SK-N-SH (cell line): Measurements from ENCODE around the gene SELE. TPM values are rescaled to one million over a fixed set of nuclear protein-coding genes. Genes with fewer than 3 reads are reported as not detected.
"Not testable (repeated sequence)": the region's sequence is repeated elsewhere in the genome, so short reads cannot be mapped to it uniquely, and the experiment has no call there.

Experiments used
- CTCF ChIA-PET: fragments of 300-600, 350-600 bp; formaldehyde crosslinking; extraction: SDS; loops from one replicate; lab custom pipeline; 2021; lab: Yijun Ruan, JAX
- POLR2A ChIA-PET: fragments of 350-600 bp; sonication (Branson Sonifier 250); formaldehyde crosslinking; extraction: SDS; loops from one replicate; lab custom pipeline; 2020; ENCODE audit warnings: antibody characterized with exemption, inconsistent platforms; lab: Yijun Ruan, JAX
- DNase-seq: peaks from one replicate; pipeline ENCODE4 v3.0.0; 2012
- H2AFZ ChIP-seq: fragments of 200-600 bp; sonication (generic); 2 replicates; pipeline ENCODE4 v1.8.1; 2016; ENCODE audit warnings: antibody characterized with exemption, mild to moderate bottlenecking, low read depth
- H3F3A ChIP-seq: fragments of 200-600 bp; sonication (generic); replicated peaks from 2 replicates; pipeline ENCODE3; 2016; ENCODE audit warnings: antibody characterized with exemption, mild to moderate bottlenecking; ENCODE audit not compliant: insufficient read depth
- H3K27ac ChIP-seq, 2 experiments: fragments of 200-500 bp in 1 of 2; fragments of 200-600 bp in 1 of 2; sonication (Bioruptor generic) in 1 of 2; sonication (generic), shearing (Covaris generic) in 1 of 2; 2 replicates each; pipeline versions ENCODE4 v1.5.1 to v1.6.1; 2014 to 2016; ENCODE audit warnings: low read depth in 2 of 2, inconsistent platforms in 1 of 2, low read length in 1 of 2, mild to moderate bottlenecking in 1 of 2, mixed read lengths in 1 of 2
- H3K27me3 ChIP-seq: fragments of 200-600 bp; sonication (generic), shearing (Covaris generic); 2 replicates; pipeline ENCODE4 v1.6.1; 2016; ENCODE audit warnings: mixed run types; ENCODE audit not compliant: insufficient read depth
- H3K36me3 ChIP-seq, 2 experiments: fragments of 200-500 bp in 1 of 2; fragments of 200-600 bp in 1 of 2; sonication (Bioruptor generic) in 1 of 2; sonication (generic) in 1 of 2; replicated peaks in 1 of 2; 2 replicates each; pipeline versions ENCODE3 to v1.5.1; 2014 to 2016; ENCODE audit warnings: low read length in 1 of 2, mild to moderate bottlenecking in 1 of 2; ENCODE audit not compliant: insufficient read depth in 2 of 2, control insufficient read depth in 1 of 2
- H3K4me1 ChIP-seq, 2 experiments: fragments of 200-500 bp in 1 of 2; fragments of 200-600 bp in 1 of 2; sonication (Bioruptor generic) in 1 of 2; sonication (generic), shearing (Covaris generic) in 1 of 2; 2 replicates each; pipeline versions ENCODE4 v1.5.1 to v1.6.1; 2014 to 2016; ENCODE audit warnings: low read depth in 1 of 2, low read length in 1 of 2, mixed run types in 1 of 2; ENCODE audit not compliant: insufficient read depth in 2 of 2, control insufficient read depth in 1 of 2
- H3K4me2 ChIP-seq: fragments of 200-600 bp; sonication (generic), shearing (Covaris generic); 2 replicates; pipeline ENCODE4 v1.6.1; 2017; ENCODE audit warnings: mixed run types
- H3K4me3 ChIP-seq, 2 experiments: fragments of 200-500 bp in 1 of 2; fragments of 200-600 bp in 1 of 2; sonication (Bioruptor generic) in 1 of 2; sonication (generic), shearing (Covaris generic) in 1 of 2; 2 replicates each; pipeline versions ENCODE4 v1.5.1 to v1.8.1; 2014 to 2016; ENCODE audit warnings: low read depth in 2 of 2, inconsistent platforms in 1 of 2, low read length in 1 of 2, mild to moderate bottlenecking in 1 of 2, mixed read lengths in 1 of 2, moderate library complexity in 1 of 2
- H3K79me2 ChIP-seq: fragments of 200-600 bp; sonication (generic); 2 replicates; pipeline ENCODE4 v1.8.1; 2017; ENCODE audit warnings: mild to moderate bottlenecking; ENCODE audit not compliant: insufficient read depth
- H3K9ac ChIP-seq: fragments of 200-600 bp; sonication (generic); 2 replicates; pipeline ENCODE4 v1.6.1; 2017; ENCODE audit warnings: mixed run types
- H3K9me2 ChIP-seq: fragments of 200-600 bp; sonication (generic); 2 replicates; pipeline ENCODE4 v1.6.1; 2017; ENCODE audit warnings: mixed run types
- H3K9me3 ChIP-seq: fragments of 200-600 bp; sonication (generic); 2 replicates; pipeline ENCODE4 v1.6.1; 2017; ENCODE audit warnings: mixed run types, mild to moderate bottlenecking, moderate library complexity
- H4K20me1 ChIP-seq: fragments of 200-600 bp; sonication (generic); 2 replicates; pipeline ENCODE4 v1.6.1; 2017; ENCODE audit warnings: mild to moderate bottlenecking, mixed run types; ENCODE audit not compliant: insufficient read depth
- CTCF ChIP-seq: fragments of 200-600 bp; sonication (generic); IDR thresholded peaks from 2 replicates; pipeline ENCODE4 v1.6.1; 2017; ENCODE audit warnings: antibody characterized with exemption, mild to moderate bottlenecking, moderate library complexity
- EP300 ChIP-seq, 2 experiments: IDR thresholded peaks; 2 replicates each; pipeline versions ENCODE4 v1.4.0 to v1.6.1; 2012; ENCODE audit warnings: borderline replicate concordance in 1 of 2, low read depth in 1 of 2, low read length in 1 of 2
- JUND ChIP-seq: IDR thresholded peaks from 2 replicates; pipeline ENCODE4 v1.4.0; 2012
- MAX ChIP-seq: IDR thresholded peaks from 2 replicates; pipeline ENCODE4 v1.4.0; 2012; ENCODE audit warnings: low read depth
- PBX3 ChIP-seq: IDR thresholded peaks from 2 replicates; pipeline ENCODE4; 2012
- RCOR1 ChIP-seq: fragments of 150-350 bp; IDR thresholded peaks from 2 replicates; pipeline ENCODE4 v1.6.1; 2017; ENCODE audit warnings: antibody characterized with exemption, low read length
- SMC3 ChIP-seq: IDR thresholded peaks from 2 replicates; pipeline ENCODE4 v1.6.1; 2012; ENCODE audit warnings: low read depth, low read length, improper control_type of control experiment
- TCF12 ChIP-seq: IDR thresholded peaks from 2 replicates; pipeline ENCODE4 v1.4.0; 2012
- YY1 ChIP-seq: IDR thresholded peaks from 2 replicates; pipeline ENCODE4 v1.4.0; 2012; ENCODE audit warnings: low read depth, mild to moderate bottlenecking
- WGBS: methylation state at CpG from one replicate; pipeline ENCODE4 v1.1.6; 2017; ENCODE audit warnings: low lambda C conversion rate; 5-methylcytosine and 5-hydroxymethylcytosine counted together
- polyA plus RNA-seq, 3 experiments: library from polyadenylated mRNA; depleted of rRNA; stranded (reverse); fragments of >200 nt; gene quantifications; 2 replicates each; pipeline ENCODE4 v1.2.3, GENCODE V29; 2012

SELE gene
- polyA plus RNA-seq, 1 of the 3 experiments (the other 2 are of a cell fraction) = 0.02 TPM

GRCh38 chr1:169722779-169723178, 11.1 kb downstream of the SELE start:
- Histone ChIP-seq H3K9me2 (no peaks in the 10 kb centered on the region), H3K4me3 (no peak overlapping the region), H3K9ac (no peak overlapping the region), H2AFZ (no peak overlapping the region), H3K27me3 (no peaks in the 10 kb centered on the region), H3K79me2 (no peaks in the 10 kb centered on the region), H3K9me3 (no peaks in the 10 kb centered on the region), H3K4me2 (peak overlapping the region; percentile 34; the same call in 1 of the 2 replicates), H3F3A (no peaks in the 10 kb centered on the region), H3K4me1 (no peaks in the 10 kb centered on the region; a peak in 2 of 4 replicates), H4K20me1 (no peaks in the 10 kb centered on the region), H3K36me3 (no peaks in the 10 kb centered on the region), H3K27ac (peak overlapping the region in 1 of 2 experiments; percentile 18; a peak in 1 of 4 replicates)
- POLR2A ChIA-PET = no interaction called here
- no peak for DNase-seq
- TF ChIP-seq CTCF (no peak), YY1 (no peak)
- CTCF ChIA-PET = interaction anchor here (2.4 kb wide), 1 partner anchor 11 kb away, joined by 7 read pairs; no protein-coding TSS in a partner anchor

GRCh38 chr1:169715100-169715499, 18.8 kb downstream of the SELE start:
- DNase-seq, H3K27me3 ChIP-seq, H3K79me2 ChIP-seq, POLR2A ChIA-PET, H3K36me3 ChIP-seq, CTCF ChIA-PET, H3K4me3 ChIP-seq, H3K27ac ChIP-seq, H3K9ac ChIP-seq, H3K4me2 ChIP-seq, H3F3A ChIP-seq, H3K9me2 ChIP-seq, H3K4me1 ChIP-seq, H3K9me3 ChIP-seq, H4K20me1 ChIP-seq, H2AFZ ChIP-seq: not testable (repeated sequence)
- 50% methylated on average over 2 of the region's 2 CpGs for WGBS

DNA sequence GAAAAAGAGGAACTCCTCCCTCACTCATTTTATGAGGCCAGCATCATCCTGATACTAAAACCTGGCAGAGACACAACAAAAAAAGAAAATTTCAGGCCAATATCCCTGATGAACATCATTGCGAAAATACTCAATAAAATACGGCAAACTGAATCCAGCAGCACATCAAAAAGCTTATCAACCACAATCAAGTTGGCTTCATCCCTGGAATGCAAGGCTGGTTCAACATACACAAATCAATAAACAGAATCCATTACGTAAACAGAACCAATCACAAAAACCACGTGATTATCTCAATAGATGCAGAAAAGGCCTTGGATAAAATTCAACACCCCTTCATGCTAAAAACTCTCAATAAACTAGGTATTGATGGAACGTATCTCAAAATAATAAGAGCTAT, 20.8 kb downstream of the SELE start:
- H3K4me2 ChIP-seq, POLR2A ChIA-PET, H2AFZ ChIP-seq, H4K20me1 ChIP-seq, H3K4me3 ChIP-seq, DNase-seq, H3K27me3 ChIP-seq, H3K9ac ChIP-seq, H3K9me2 ChIP-seq, H3F3A ChIP-seq, H3K9me3 ChIP-seq, H3K4me1 ChIP-seq, H3K27ac ChIP-seq, H3K36me3 ChIP-seq, H3K79me2 ChIP-seq: not testable (repeated sequence)
- WGBS = 31% methylated on average over 5 of the region's 5 CpGs
- CTCF ChIA-PET = interaction anchor here (1.1 to 2.3 kb wide), 3 partner anchors 27 to 127 kb away, joined by 3 to 11 read pairs (median 5); partner anchors contain the start of gene F5

DNA sequence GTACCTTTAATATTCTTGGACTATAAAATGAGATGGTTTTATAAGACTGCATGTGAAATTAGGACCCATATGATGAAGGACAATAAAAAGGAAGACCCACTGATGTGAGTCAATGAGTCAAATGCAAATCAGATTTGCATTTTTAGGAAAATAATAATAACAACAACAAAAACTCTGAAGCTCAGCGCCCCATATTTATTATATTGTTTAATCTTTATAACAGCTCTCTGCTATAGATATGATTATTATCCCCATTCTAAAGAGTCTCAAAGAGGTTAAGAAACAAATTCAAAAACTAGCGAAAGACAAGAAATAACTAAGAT, 21.6 kb downstream of the SELE start:
- Histone ChIP-seq H4K20me1 (no peaks in the 10 kb centered on the region), H3F3A (peaks cover 4% of the 10 kb centered on the region), H3K9me3 (no peaks in the 10 kb centered on the region), H3K27me3 (no peaks in the 10 kb centered on the region), H3K9ac (no peak overlapping the region), H3K9me2 (no peaks in the 10 kb centered on the region), H3K4me1 (no peaks in the 10 kb centered on the region), H3K79me2 (no peaks in the 10 kb centered on the region), H3K4me3 (peak overlapping the region in 1 of 2 experiments; percentile 54; a peak in 1 of 4 replicates), H3K27ac (no peak overlapping the region), H2AFZ (peak overlapping the region; percentile 81), H3K36me3 (no peaks in the 10 kb centered on the region), H3K4me2 (peak overlapping the region; percentile 61; the same call in 1 of the 2 replicates)
- POLR2A ChIA-PET = no interaction called here
- 45% methylated on average over 2 of the region's 2 CpGs for WGBS
- CTCF ChIA-PET = interaction anchor here (0.7 to 2.3 kb wide), 18 partner anchors 10 to 1106 kb away, joined by 3 to 11 read pairs (median 4); partner anchors contain the start of gene F5
- DNase-seq = no peak
- TF ChIP-seq EP300 (IDR thresholded peaks at IDR 0.05; ENCODE audit: borderline replicate concordance in 1 of 2, low read depth in 1 of 2, low read length in 1 of 2) (no peak), MAX (no peak), CTCF (no peak), PBX3 (no peak), SMC3 (no peak), JUND (no peak), RCOR1 (no peak), TCF12 (no peak)
